Measurements from ENCODE around the gene POU3F1. TPM values are rescaled to one million over a fixed set of nuclear protein-coding genes. Genes with fewer than 3 reads are reported as not detected.

The POU3F1 gene
- total and polyA plus RNA-seq, 2 of the 4 experiments (the other 2 are of a cell fraction), result not detected

- Histone ChIP-seq H2AK9ac (replicated peaks; ENCODE audit: low read depth, low read length, poor library complexity) (no peak overlapping the region), H3K4me2 (ENCODE audit: low read depth, low read length) (no peak overlapping the region), H3K56ac (ENCODE audit: extremely low read depth, insufficient read depth, low read length) (no peak overlapping the region), H3K4me1 (ENCODE audit: control insufficient read depth, insufficient read depth, low read length) (no peaks in the 10 kb centered on the region), H3K4ac (ENCODE audit: low read depth, low read length) (no peak overlapping the region), H3K79me1 (ENCODE audit: low read depth in 1 of 2, low read length in 2 of 2) (no peaks in the 10 kb centered on the region), H3K36me3 (ENCODE audit: control insufficient read depth, insufficient read depth, low read length) (no peaks in the 10 kb centered on the region), H3K27me3 (ENCODE audit: control insufficient read depth, insufficient read depth, low read length) (peaks cover 20% of the 10 kb centered on the region), H3K27ac (ENCODE audit: insufficient read depth, low read length) (no peak overlapping the region), H4K91ac (ENCODE audit: insufficient read depth, low read depth, low read length) (no peak overlapping the region), H2BK15ac (ENCODE audit: low read depth, low read length) (no peak overlapping the region), H3K9me1 (ENCODE audit: insufficient read depth, low read length) (no peaks in the 10 kb centered on the region), H3K18ac (ENCODE audit: low read depth, low read length) (no peak overlapping the region), H4K20me1 (ENCODE audit: insufficient read depth, low read length) (no peaks in the 10 kb centered on the region; the same call in 1 of the 2 replicates), H3K14ac (replicated peaks; ENCODE audit: low read depth, low read length) (no peak overlapping the region), H3K9ac (ENCODE audit: low read depth, low read length) (no peak overlapping the region), H4K8ac (ENCODE audit: low read depth in 2 of 2, low read length in 2 of 2) (no peak overlapping the region), H3K4me3 (ENCODE audit: insufficient read depth, low read depth, low read length) (no peak overlapping the region), H2BK5ac (ENCODE audit: low read depth, low read length, poor library complexity, severe bottlenecking) (no peak overlapping the region), H3K9me3 (ENCODE audit: control insufficient read depth, insufficient read depth, low read length) (no peaks in the 10 kb centered on the region), H4K5ac (ENCODE audit: low read depth, low read length) (no peak overlapping the region), H2AK5ac (ENCODE audit: low read depth, low read length) (no peak overlapping the region), H2BK120ac (ENCODE audit: low read depth, low read length) (no peak overlapping the region), H2AFZ (replicated peaks; ENCODE audit: low read length, poor library complexity) (no peak overlapping the region), H3K23ac (ENCODE audit: low read depth, low read length) (no peak overlapping the region), H2BK20ac (ENCODE audit: low read depth, low read length) (no peak overlapping the region)
- POLR2A ChIA-PET (ENCODE audit: unreplicated experiment), result no interaction called here
- no CpG with 5 or more reads among the region's 5 CpGs for WGBS, 2 experiments (ENCODE audit: extremely low coverage in 2 of 2, insufficient read length in 1 of 2)
- CTCF ChIA-PET, result no interaction called here
- DNase-seq (no peak), ATAC-seq (ENCODE audit: low read depth) (no peak)
- in situ Hi-C loops (cut with MboI; ENCODE audit: low sequenced_read_pairs), result no loop called here
- TF ChIP-seq SMC3 (IDR thresholded peaks at IDR 0.05; ENCODE audit: low read depth, low read length) (no peak), RFX5 (IDR thresholded peaks at IDR 0.05; ENCODE audit: low read depth, low read length) (no peak), RCOR1 (IDR thresholded peaks at IDR 0.05; ENCODE audit: insufficient replicate concordance, low read length) (no peak), MAFK (IDR thresholded peaks at IDR 0.05; ENCODE audit: low read depth, low read length) (no peak), USF2 (IDR thresholded peaks at IDR 0.05; ENCODE audit: low read depth, low read length) (no peak), POLR2A (IDR thresholded peaks at IDR 0.05; ENCODE audit: low read depth, low read length) (no peak)
- BruUV-seq (replicated peaks), result no TSS peak
- intact Hi-C loops (cut with micrococcal nuclease), result no loop called here
- dilution Hi-C loops (cut with HindIII; ENCODE audit: low sequenced_read_pairs, unreplicated experiment), result no loop called here
Observed at GRCh38 chr1:38075191-38075590, 28.6 kb upstream of the POU3F1 start.
